Suprapubic skin (tissue), 3 donors: Measurements from ENCODE around the gene BEST2.

Experiments
- EP300 ChIP-seq: sonication (generic); formaldehyde crosslinking; IDR thresholded peaks from one replicate; pipeline ENCODE4 v1.6.1; 2017; ENCODE audit warnings: antibody characterized with exemption
- TF ChIP-seq, protein P1 (sequence below), 2 donors: fragments of 200-600 bp in 1 of 2; fragments of 450-650 bp in 1 of 2; sonication (generic) in 1 of 2; IDR thresholded peaks; one replicate each; pipeline ENCODE4 v1.5.1; 2016 to 2019; ENCODE audit warnings: antibody characterized with exemption in 2 of 2, mild to moderate bottlenecking in 1 of 2, moderate library complexity in 1 of 2

DNA sequence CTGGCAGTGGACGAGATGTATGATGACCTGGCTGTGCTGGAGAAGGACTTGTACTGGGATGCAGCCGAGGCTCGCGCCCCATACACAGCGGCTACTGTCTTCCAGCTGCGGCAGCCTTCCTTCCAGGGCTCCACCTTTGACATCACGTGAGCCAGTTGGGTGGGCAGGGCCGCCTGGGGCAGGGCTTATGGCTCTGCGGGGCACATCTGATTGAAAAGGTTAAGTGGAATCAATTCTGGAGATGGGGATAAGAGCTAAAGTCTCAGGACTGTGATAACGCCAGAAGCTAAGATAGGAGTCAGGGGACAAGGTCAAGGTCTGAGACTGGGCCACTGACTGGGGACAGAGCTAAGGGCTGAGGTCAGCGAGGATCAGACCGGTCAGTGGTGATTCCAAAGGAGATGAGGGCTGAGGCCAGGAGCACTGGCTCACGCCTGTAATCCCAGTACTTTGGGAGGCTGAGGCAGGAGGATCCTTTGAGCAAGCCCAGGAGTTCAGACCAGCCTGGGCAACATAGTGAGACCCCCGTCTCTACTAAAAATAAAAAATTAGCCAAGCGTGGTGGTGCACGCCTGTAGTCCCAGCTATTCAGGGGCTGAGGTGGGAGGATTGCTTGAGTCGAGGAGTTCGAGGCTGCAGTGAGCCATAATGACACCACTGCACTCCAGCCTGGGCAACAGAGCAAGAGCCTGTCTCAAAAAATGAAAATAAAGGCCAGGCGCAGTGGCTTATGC, 4.7 kb downstream of the BEST2 start:
- TF ChIP-seq, protein P1, sequence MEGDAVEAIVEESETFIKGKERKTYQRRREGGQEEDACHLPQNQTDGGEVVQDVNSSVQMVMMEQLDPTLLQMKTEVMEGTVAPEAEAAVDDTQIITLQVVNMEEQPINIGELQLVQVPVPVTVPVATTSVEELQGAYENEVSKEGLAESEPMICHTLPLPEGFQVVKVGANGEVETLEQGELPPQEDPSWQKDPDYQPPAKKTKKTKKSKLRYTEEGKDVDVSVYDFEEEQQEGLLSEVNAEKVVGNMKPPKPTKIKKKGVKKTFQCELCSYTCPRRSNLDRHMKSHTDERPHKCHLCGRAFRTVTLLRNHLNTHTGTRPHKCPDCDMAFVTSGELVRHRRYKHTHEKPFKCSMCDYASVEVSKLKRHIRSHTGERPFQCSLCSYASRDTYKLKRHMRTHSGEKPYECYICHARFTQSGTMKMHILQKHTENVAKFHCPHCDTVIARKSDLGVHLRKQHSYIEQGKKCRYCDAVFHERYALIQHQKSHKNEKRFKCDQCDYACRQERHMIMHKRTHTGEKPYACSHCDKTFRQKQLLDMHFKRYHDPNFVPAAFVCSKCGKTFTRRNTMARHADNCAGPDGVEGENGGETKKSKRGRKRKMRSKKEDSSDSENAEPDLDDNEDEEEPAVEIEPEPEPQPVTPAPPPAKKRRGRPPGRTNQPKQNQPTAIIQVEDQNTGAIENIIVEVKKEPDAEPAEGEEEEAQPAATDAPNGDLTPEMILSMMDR (IDR thresholded peaks at IDR 0.05) = no peak
- TF ChIP-seq EP300 = no peak
